Measurements from ENCODE around the gene BRS3.

DNA sequence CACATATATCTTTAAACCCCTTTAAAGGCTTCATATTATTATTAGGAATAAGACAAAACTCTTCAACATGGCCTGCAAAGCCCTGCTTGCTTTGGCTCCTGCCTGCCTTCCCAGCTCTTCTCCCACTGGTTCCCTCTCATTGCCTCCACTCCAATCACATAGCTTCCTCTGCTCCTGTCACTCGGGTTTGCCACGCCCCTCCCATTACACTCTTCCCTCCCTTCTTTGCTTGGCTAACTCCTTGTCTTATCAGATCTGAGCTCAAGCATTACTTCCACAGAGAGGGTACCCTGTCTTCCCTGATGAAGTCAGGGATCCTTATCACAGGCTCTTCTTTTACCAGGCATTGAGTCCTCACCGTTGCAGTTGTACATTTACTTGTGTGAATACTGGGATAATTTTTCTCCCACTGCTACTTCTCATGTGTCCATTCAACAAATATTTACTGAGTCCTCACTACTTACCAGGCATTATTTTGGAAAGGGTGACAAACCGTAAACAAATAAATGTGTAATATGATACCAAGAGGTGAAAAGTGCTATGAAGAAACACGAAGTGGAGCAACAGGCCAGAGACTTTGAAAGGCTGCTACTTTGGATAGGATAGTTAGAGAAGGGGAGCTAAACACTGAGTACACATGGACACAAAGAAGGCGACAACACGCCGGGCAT is 41.0 kb downstream of the BRS3 start:
- TF ChIP-seq, protein P1, sequence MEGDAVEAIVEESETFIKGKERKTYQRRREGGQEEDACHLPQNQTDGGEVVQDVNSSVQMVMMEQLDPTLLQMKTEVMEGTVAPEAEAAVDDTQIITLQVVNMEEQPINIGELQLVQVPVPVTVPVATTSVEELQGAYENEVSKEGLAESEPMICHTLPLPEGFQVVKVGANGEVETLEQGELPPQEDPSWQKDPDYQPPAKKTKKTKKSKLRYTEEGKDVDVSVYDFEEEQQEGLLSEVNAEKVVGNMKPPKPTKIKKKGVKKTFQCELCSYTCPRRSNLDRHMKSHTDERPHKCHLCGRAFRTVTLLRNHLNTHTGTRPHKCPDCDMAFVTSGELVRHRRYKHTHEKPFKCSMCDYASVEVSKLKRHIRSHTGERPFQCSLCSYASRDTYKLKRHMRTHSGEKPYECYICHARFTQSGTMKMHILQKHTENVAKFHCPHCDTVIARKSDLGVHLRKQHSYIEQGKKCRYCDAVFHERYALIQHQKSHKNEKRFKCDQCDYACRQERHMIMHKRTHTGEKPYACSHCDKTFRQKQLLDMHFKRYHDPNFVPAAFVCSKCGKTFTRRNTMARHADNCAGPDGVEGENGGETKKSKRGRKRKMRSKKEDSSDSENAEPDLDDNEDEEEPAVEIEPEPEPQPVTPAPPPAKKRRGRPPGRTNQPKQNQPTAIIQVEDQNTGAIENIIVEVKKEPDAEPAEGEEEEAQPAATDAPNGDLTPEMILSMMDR (IDR thresholded peaks at IDR 0.05), result no peak
- TF ChIP-seq TCF7L2 (IDR thresholded peaks at IDR 0.05; ENCODE audit: low read depth, low read length), result no peak

Data from Panc1 (cell line).